Measurements from ENCODE around the gene SORBS1.

DNA sequence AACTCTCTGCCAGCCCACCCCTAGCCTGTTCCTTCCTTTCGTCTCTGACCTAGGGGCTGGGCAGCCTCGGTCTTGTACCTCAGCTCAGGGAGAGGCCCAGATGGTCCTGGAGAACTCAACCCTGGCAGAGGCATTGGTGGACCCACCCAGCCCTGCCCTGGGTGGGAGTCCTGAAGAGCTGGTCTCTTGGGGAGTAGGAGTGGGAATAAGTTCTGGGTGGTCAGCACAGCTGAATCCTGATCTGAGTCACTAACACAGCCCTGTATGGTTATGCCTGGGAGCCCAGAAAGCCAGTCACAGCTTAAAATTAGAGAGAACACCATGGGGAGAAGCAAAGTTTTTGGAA, 84.0 kb downstream of the SORBS1 start:
- TF ChIP-seq, protein P1, sequence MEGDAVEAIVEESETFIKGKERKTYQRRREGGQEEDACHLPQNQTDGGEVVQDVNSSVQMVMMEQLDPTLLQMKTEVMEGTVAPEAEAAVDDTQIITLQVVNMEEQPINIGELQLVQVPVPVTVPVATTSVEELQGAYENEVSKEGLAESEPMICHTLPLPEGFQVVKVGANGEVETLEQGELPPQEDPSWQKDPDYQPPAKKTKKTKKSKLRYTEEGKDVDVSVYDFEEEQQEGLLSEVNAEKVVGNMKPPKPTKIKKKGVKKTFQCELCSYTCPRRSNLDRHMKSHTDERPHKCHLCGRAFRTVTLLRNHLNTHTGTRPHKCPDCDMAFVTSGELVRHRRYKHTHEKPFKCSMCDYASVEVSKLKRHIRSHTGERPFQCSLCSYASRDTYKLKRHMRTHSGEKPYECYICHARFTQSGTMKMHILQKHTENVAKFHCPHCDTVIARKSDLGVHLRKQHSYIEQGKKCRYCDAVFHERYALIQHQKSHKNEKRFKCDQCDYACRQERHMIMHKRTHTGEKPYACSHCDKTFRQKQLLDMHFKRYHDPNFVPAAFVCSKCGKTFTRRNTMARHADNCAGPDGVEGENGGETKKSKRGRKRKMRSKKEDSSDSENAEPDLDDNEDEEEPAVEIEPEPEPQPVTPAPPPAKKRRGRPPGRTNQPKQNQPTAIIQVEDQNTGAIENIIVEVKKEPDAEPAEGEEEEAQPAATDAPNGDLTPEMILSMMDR (IDR thresholded peaks at IDR 0.05): no peak
- no peak for TF ChIP-seq POLR2A (IDR thresholded peaks at IDR 0.05)
